MCF 10A (cell line): Measurements from ENCODE around the gene NCK2. TPM values are rescaled to one million over a fixed set of nuclear protein-coding genes. Genes with fewer than 3 reads are reported as not detected.

Source experiments
- BruUV-seq: library from RNA; stranded (reverse); fragments of 400-500 nt; replicated peaks from 2 replicates; lab custom pipeline; 2021; lab: Mats Ljungman, UMichigan
- CTCF ChIA-PET: fragments of 300-600 bp; sonication (Branson Sonifier 250); formaldehyde crosslinking; extraction: SDS; loops from one replicate; lab custom pipeline; 2021; ENCODE audit warnings: antibody characterized with exemption, inconsistent platforms; lab: Yijun Ruan, JAX
- POLR2A ChIA-PET: fragments of 300-600, 350-650 bp; sonication (Branson Sonifier 250); formaldehyde crosslinking; extraction: SDS; loops from one replicate; lab custom pipeline; 2020; ENCODE audit warnings: antibody characterized with exemption, inconsistent platforms; lab: Yijun Ruan, JAX
- DNase-seq: peaks from one replicate; pipeline ENCODE4 v3.0.0-alpha.2; 2018; ENCODE audit not compliant: unreplicated experiment
- H3K27ac Mint-ChIP-seq: one replicate; pipeline ENCODE4 v1.8.0; 2022; ENCODE audit warnings: mild to moderate bottlenecking, low read depth, mixed read lengths; ENCODE audit not compliant: unreplicated experiment
- H3K27me3 Mint-ChIP-seq: one replicate; pipeline ENCODE4 v1.8.0; 2022; ENCODE audit warnings: mixed read lengths; ENCODE audit not compliant: insufficient read depth, unreplicated experiment
- H3K36me3 Mint-ChIP-seq: one replicate; pipeline ENCODE4 v1.8.0; 2022; ENCODE audit warnings: mild to moderate bottlenecking, moderate library complexity, mixed read lengths; ENCODE audit not compliant: insufficient read depth, unreplicated experiment
- H3K4me1 Mint-ChIP-seq: one replicate; pipeline ENCODE4 v1.8.0; 2022; ENCODE audit warnings: mixed read lengths; ENCODE audit not compliant: insufficient read depth, unreplicated experiment
- H3K4me3 Mint-ChIP-seq: one replicate; pipeline ENCODE4 v1.8.0; 2022; ENCODE audit warnings: mild to moderate bottlenecking, moderate library complexity, mixed read lengths; ENCODE audit not compliant: unreplicated experiment
- H3K9me3 Mint-ChIP-seq: one replicate; pipeline ENCODE4 v1.8.0; 2022; ENCODE audit warnings: mixed read lengths; ENCODE audit not compliant: unreplicated experiment
- CTCF ChIP-seq: fragments of 200-600 bp; IDR thresholded peaks from one replicate; pipeline ENCODE4 v1.8.0; 2022; ENCODE audit warnings: antibody characterized with exemption, mild to moderate bottlenecking; ENCODE audit not compliant: unreplicated experiment
- intact Hi-C: fragments of 100-400 bp; cut with micrococcal nuclease; formaldehyde crosslinking; loops from 2 replicates; pipeline ENCODE4 v1.14.1; 2022
- total RNA-seq: library from RNA; stranded (reverse); gene quantifications from 2 replicates; pipeline ENCODE4 v1.2.3, GENCODE V29; 2022

Gene NCK2
- total RNA-seq, 1 experiment from 2014 or later: 36.5 TPM

DNA sequence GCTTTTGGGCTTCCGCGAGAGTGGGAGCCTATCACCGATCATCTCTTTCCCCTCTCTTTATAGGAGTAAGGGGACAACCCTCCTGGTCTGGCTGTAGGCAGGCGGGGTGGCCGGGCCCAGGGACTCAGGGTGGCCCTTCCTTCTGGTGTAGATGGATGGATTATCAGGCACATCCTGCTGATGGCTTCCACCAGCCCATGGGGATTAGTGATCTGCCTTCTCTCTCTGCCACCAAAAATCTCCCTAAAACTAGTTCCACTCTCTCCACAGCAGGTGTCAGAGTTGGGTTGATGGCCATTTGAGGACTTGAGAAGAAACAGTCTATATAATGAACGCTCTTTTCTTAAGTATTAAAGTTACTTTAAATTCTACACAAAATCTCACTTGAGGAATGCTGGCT, 37.4 kb downstream of the NCK2 start:
- Mint-ChIP-seq H3K9me3 (no peaks in the 10 kb centered on the region), H3K36me3 (peaks cover 6% of the 10 kb centered on the region), H3K4me3 (no peak overlapping the region), H3K27me3 (no peaks in the 10 kb centered on the region), H3K4me1 (peaks cover 13% of the 10 kb centered on the region), H3K27ac (no peak overlapping the region)
- TF ChIP-seq CTCF: no peak
- CTCF ChIA-PET: no interaction called here
- BruUV-seq: no TSS peak
- no peak for DNase-seq
- POLR2A ChIA-PET: no interaction called here
- intact Hi-C loops: no loop called here

GRCh38 chr2:105782646-105783045, 37.9 kb downstream of the NCK2 start:
- Mint-ChIP-seq H3K4me1 (peaks cover 13% of the 10 kb centered on the region), H3K27me3 (no peaks in the 10 kb centered on the region), H3K27ac (no peak overlapping the region), H3K9me3 (no peaks in the 10 kb centered on the region), H3K36me3 (peaks cover 5% of the 10 kb centered on the region), H3K4me3 (no peak overlapping the region)
- CTCF ChIA-PET: interaction anchor here (0.6 to 1.1 kb wide), 3 partner anchors 45 to 187 kb away, joined by 3 read pairs; no protein-coding TSS in a partner anchor
- intact Hi-C loops: no loop called here
- no peak for TF ChIP-seq CTCF
- DNase-seq: no peak
- POLR2A ChIA-PET: interaction anchor here (1.0 kb wide), 1 partner anchor 39 kb away, joined by 3 read pairs; no protein-coding TSS in a partner anchor
- BruUV-seq: no TSS peak

- H3K36me3 Mint-ChIP-seq: no peaks in the 10 kb centered on the region
- no peak for TF ChIP-seq CTCF
- POLR2A ChIA-PET: interaction anchor here (1.0 kb wide), 1 partner anchor 40 kb away, joined by 3 read pairs; no protein-coding TSS in a partner anchor
- H3K4me1 Mint-ChIP-seq: peaks cover 13% of the 10 kb centered on the region
- no peak for DNase-seq
- CTCF ChIA-PET: interaction anchor here (0.6 to 1.1 kb wide), 5 partner anchors 44 to 186 kb away, joined by 3 to 4 read pairs (median 3); no protein-coding TSS in a partner anchor
- no peak overlapping the region for H3K4me3 Mint-ChIP-seq
- H3K27me3 Mint-ChIP-seq: no peaks in the 10 kb centered on the region
- BruUV-seq: no TSS peak
- H3K9me3 Mint-ChIP-seq: no peaks in the 10 kb centered on the region
- H3K27ac Mint-ChIP-seq: no peak overlapping the region
- intact Hi-C loops: no loop called here
These were observed 38.5 kb downstream of the NCK2 start for GRCh38 chr2:105783151-105783738.

- Mint-ChIP-seq H3K27me3 (no peaks in the 10 kb centered on the region), H3K4me1 (peaks cover 13% of the 10 kb centered on the region), H3K9me3 (no peaks in the 10 kb centered on the region), H3K36me3 (no peaks in the 10 kb centered on the region), H3K4me3 (no peak overlapping the region), H3K27ac (no peak overlapping the region)
- intact Hi-C loops: no loop called here
- no peak for TF ChIP-seq CTCF
- no TSS peak for BruUV-seq
- POLR2A ChIA-PET: interaction anchor here (1.0 kb wide), 1 partner anchor 41 kb away, joined by 3 read pairs; no protein-coding TSS in a partner anchor
- no peak for DNase-seq
- CTCF ChIA-PET: interaction anchor here (0.7 kb wide), 1 partner anchor 73 kb away, joined by 4 read pairs; no protein-coding TSS in a partner anchor
These were observed 39.3 kb downstream of the NCK2 start for GRCh38 chr2:105783972-105784371.
